CD8-positive, alpha-beta memory T cell (primary cell): ENCODE results near the gene LAMB2. TPM values are rescaled to one million over a fixed set of nuclear protein-coding genes. Genes with fewer than 3 reads are reported as not detected.

ENCODE experiments used
- CTCF ChIA-PET: fragments of 350-600 bp; sonication (Branson Sonifier 250); formaldehyde crosslinking; loops from one replicate; lab custom pipeline; 2021; ENCODE audit warnings: antibody characterized with exemption; lab: Charles Lee
- POLR2A ChIA-PET: fragments of 350-600 bp; sonication (Branson Sonifier 250); formaldehyde crosslinking; loops from one replicate; lab custom pipeline; 2021; ENCODE audit warnings: antibody characterized with exemption; lab: Charles Lee
- DNase-seq, 5 donors: peaks; one replicate each; pipeline versions ENCODE4 v3.0.0 to v3.0.0-alpha.2; 2020 to 2022; ENCODE audit warnings: mixed read lengths in 1 of 5
- H3K27ac ChIP-seq: one replicate; pipeline ENCODE4 v1.7.0; 2013; ENCODE audit warnings: low read depth, mild to moderate bottlenecking, low read length, moderate library complexity
- H3K27me3 ChIP-seq: 2 replicates; pipeline ENCODE4 v1.7.0; 2013; ENCODE audit warnings: low read length, mild to moderate bottlenecking; ENCODE audit not compliant: insufficient read depth, poor library complexity, severe bottlenecking
- H3K36me3 ChIP-seq: 2 replicates; pipeline ENCODE4 v1.7.0; 2013; ENCODE audit warnings: mild to moderate bottlenecking, low read length, moderate library complexity; ENCODE audit not compliant: insufficient read depth
- H3K4me1 ChIP-seq: 2 replicates; pipeline ENCODE4 v1.7.0; 2013; ENCODE audit warnings: mild to moderate bottlenecking, low read length, moderate library complexity; ENCODE audit not compliant: insufficient read depth
- H3K4me3 ChIP-seq: 2 replicates; pipeline ENCODE4 v1.7.0; 2013; ENCODE audit warnings: mild to moderate bottlenecking, low read length
- H3K9me3 ChIP-seq: 2 replicates; pipeline ENCODE4 v1.7.0; 2013; ENCODE audit warnings: mild to moderate bottlenecking, low read length
- H3K27ac Mint-ChIP-seq, 8 donors: one replicate each; pipeline ENCODE4 v1.8.0; 2020 to 2021; ENCODE audit warnings: mixed read lengths in 8 of 8, mild to moderate bottlenecking in 6 of 8, inconsistent platforms in 3 of 8, moderate library complexity in 3 of 8
- H3K27me3 Mint-ChIP-seq, 2 donors: one replicate each; pipeline ENCODE4 v1.8.0; 2020 to 2021; ENCODE audit warnings: mixed read lengths in 2 of 2, mild to moderate bottlenecking in 1 of 2, moderate library complexity in 1 of 2
- H3K36me3 Mint-ChIP-seq, 3 donors: one replicate each; pipeline ENCODE4 v1.8.0; 2020 to 2021; ENCODE audit warnings: mixed read lengths in 3 of 3, inconsistent platforms in 1 of 3, mild to moderate bottlenecking in 1 of 3
- H3K4me1 Mint-ChIP-seq, 3 donors: one replicate each; pipeline ENCODE4 v1.8.0; 2020 to 2021; ENCODE audit warnings: mixed read lengths in 3 of 3, inconsistent platforms in 1 of 3, mild to moderate bottlenecking in 1 of 3
- H3K4me3 Mint-ChIP-seq, 7 donors: one replicate each; pipeline ENCODE4 v1.8.0; 2020 to 2021; ENCODE audit warnings: mixed read lengths in 7 of 7, mild to moderate bottlenecking in 6 of 7, moderate library complexity in 4 of 7, inconsistent platforms in 2 of 7
- H3K9me3 Mint-ChIP-seq, 5 donors: one replicate each; pipeline ENCODE4 v1.8.0; 2020 to 2022; ENCODE audit warnings: mixed read lengths in 5 of 5, mild to moderate bottlenecking in 3 of 5, moderate library complexity in 2 of 5, inconsistent platforms in 1 of 5
- polyA plus RNA-seq: library from polyadenylated mRNA; unstranded; fragments of 300-500 nt; fragmentation: Illumina TruSeq; gene quantifications from one replicate; pipeline ENCODE4 v1.2.3, GENCODE V29; 2021
- total RNA-seq, 2 experiments: library from RNA; stranded (reverse); gene quantifications; one replicate each; pipeline ENCODE4 v1.2.3, GENCODE V29; 2021

The LAMB2 gene
- total and polyA plus RNA-seq, 3 experiments from 2014 or later: 0.58 to 0.77 TPM; not detected in 1

DNA sequence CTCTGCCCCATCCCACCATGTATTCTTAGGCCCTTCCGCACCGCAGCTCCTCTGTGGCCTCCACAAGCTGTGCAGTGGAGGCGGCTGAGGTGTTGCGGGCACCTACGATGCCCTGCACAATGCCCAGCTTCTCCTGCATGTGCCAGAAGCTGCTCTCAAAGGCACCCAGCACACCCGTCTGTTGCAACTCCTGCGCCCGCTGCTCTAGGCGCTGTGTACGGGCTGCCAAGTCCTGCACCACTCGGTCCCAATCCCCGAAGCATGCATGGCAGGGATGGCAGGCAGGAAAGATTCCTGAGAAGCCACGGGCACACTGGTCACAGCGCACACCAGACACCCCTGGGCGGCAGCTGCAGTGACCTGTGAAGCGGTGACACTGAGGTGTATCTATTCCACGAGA is 9.2 kb downstream of the LAMB2 start:
- no peaks in the 10 kb centered on the region for H3K27me3 ChIP-seq
- no peaks in the 10 kb centered on the region for H3K27me3 Mint-ChIP-seq
- peaks cover 12 to 27% (median 14%) of the 10 kb centered on the region in 3 donors for H3K4me1 Mint-ChIP-seq
- ChIA-PET POLR2A (interaction anchor here (1.2 kb wide), 1 partner anchor 30 kb away, joined by 4 read pairs; the partner anchor contains the start of gene QRICH1), CTCF (interaction anchor here (5.4 kb wide), 1 partner anchor 30 kb away, joined by 30 read pairs; the partner anchor contains the start of gene QRICH1)
- no peaks in the 10 kb centered on the region for H3K9me3 ChIP-seq
- DNase-seq: no peak
- no peak overlapping the region for H3K4me3 ChIP-seq
- no peak overlapping the region for H3K4me3 Mint-ChIP-seq
- peak overlapping the region in 2 of 8 donors; percentile 77 to 88 for H3K27ac Mint-ChIP-seq
- peaks cover 21% of the 10 kb centered on the region for H3K4me1 ChIP-seq
- H3K9me3 Mint-ChIP-seq: no peaks in the 10 kb centered on the region
- peaks cover 0 to 10% (median 0%) of the 10 kb centered on the region in 3 donors for H3K36me3 Mint-ChIP-seq
- H3K27ac ChIP-seq: no peak overlapping the region
- no peaks in the 10 kb centered on the region for H3K36me3 ChIP-seq

DNA sequence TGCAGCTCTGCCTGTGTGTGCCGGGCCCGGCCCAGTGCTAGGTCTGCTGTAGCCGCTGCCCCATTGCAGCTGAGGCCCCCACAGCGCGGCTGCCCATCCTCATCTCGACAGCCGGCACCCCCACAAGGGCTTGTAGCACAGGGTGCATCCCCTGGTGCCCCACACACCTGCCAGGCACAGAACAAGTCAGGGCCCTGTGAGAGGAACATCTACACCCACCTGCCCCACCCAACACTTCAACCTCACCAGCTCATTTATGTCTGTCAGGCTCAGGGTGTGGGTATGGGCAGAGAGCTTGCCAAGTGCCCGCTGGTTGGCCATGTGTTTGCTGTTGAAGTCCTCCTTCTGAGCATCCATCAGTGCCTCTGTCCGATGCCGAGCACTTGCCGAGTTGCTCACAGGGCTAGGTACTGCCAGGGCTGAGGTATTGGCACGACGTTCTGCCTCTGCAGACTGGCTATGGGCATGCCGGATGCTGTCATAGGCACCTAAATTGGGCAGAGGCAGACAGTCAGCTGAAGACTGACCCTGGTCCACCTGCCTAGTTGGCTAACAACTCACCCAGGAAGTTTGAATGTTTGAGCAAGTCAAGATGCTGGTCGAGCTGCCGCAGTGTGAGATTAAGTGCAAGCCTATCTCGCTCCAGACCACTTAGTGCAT is 9.8 kb downstream of the LAMB2 start:
- Histone ChIP-seq H3K36me3 (peaks cover 1% of the 10 kb centered on the region), H3K4me3 (no peak overlapping the region), H3K27me3 (no peaks in the 10 kb centered on the region), H3K27ac (no peak overlapping the region), H3K4me1 (peaks cover 21% of the 10 kb centered on the region), H3K9me3 (no peaks in the 10 kb centered on the region)
- Mint-ChIP-seq H3K27ac (peak overlapping the region in 3 of 8 donors; percentile 57 to 88 (median 77)), H3K9me3 (no peaks in the 10 kb centered on the region), H3K27me3 (no peaks in the 10 kb centered on the region), H3K36me3 (peaks cover 0 to 12% (median 0%) of the 10 kb centered on the region in 3 donors), H3K4me1 (peaks cover 13 to 28% (median 14%) of the 10 kb centered on the region in 3 donors), H3K4me3 (no peak overlapping the region)
- no peak for DNase-seq
- ChIA-PET POLR2A (interaction anchor here (1.2 kb wide), 1 partner anchor 29 kb away, joined by 4 read pairs; the partner anchor contains the start of gene QRICH1), CTCF (interaction anchor here (5.4 kb wide), 1 partner anchor 29 kb away, joined by 30 read pairs; the partner anchor contains the start of gene QRICH1)

DNA sequence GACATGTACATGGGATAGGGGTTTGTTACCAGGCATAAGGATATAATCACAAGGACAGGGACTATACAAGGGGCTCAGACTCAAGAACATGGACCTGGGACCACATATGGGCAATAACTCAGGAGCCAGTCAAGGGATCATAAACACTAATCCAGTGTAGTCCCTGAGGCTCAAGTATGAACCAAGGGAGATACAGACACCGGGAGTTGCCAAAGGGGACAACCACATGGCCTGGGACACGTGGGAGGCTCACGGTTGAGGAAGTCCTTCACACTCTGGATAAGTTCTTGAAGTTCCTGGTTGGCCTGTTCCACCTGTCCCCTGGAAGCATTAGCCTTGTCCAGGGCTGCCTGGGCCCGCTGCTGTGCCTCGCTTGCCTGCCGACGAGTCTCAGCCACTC is 10.4 kb downstream of the LAMB2 start:
- H3K4me3 ChIP-seq: no peak overlapping the region
- no peaks in the 10 kb centered on the region for H3K9me3 Mint-ChIP-seq
- CTCF ChIA-PET: interaction anchor here (5.4 kb wide), 1 partner anchor 29 kb away, joined by 30 read pairs; the partner anchor contains the start of gene QRICH1
- H3K36me3 Mint-ChIP-seq: peaks cover 0 to 17% (median 0%) of the 10 kb centered on the region in 3 donors
- H3K27ac ChIP-seq: no peak overlapping the region
- H3K4me1 ChIP-seq: peaks cover 21% of the 10 kb centered on the region
- H3K4me3 Mint-ChIP-seq: peak overlapping the region in 4 of 7 donors; percentile 13 to 88 (median 70)
- POLR2A ChIA-PET: no interaction called here
- peaks cover 7% of the 10 kb centered on the region for H3K36me3 ChIP-seq
- no peaks in the 10 kb centered on the region for H3K27me3 ChIP-seq
- no peak for DNase-seq
- H3K27ac Mint-ChIP-seq: peak overlapping the region; percentile 58 to 94 (median 88)
- H3K4me1 Mint-ChIP-seq: peaks cover 13 to 33% (median 17%) of the 10 kb centered on the region in 3 donors
- H3K27me3 Mint-ChIP-seq: no peaks in the 10 kb centered on the region
- no peaks in the 10 kb centered on the region for H3K9me3 ChIP-seq

DNA sequence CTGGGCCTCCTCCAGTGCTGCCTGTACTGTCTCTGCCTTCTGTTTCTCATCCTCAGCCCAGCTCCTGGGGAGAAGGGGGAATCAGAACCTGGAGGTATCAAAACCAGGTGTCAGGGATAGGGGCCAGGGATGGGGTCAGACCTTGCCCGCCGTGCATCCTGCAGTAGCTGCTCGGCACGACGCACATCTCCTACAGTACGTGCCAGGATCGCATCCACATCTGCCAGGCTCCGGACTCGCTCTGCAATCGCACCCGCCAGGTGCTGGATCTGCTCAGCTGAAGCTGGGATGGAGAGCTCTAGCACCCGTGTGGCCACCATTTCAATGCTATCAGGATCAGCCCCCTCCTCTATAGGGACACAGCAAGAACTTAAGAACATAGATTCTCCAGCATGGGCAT is 10.8 kb downstream of the LAMB2 start:
- POLR2A ChIA-PET: interaction anchor here (0.6 to 2.7 kb wide), 3 partner anchors 28 to 349 kb away, joined by 4 to 45 read pairs (median 4); partner anchors contain the start of gene QRICH1
- no peak for DNase-seq
- Histone ChIP-seq H3K27ac (no peak overlapping the region), H3K4me3 (no peak overlapping the region), H3K27me3 (no peaks in the 10 kb centered on the region), H3K4me1 (peaks cover 21% of the 10 kb centered on the region), H3K36me3 (peaks cover 11% of the 10 kb centered on the region), H3K9me3 (no peaks in the 10 kb centered on the region)
- H3K4me1 Mint-ChIP-seq: peaks cover 13 to 35% (median 17%) of the 10 kb centered on the region in 3 donors
- peak overlapping the region; percentile 58 to 94 (median 88) for H3K27ac Mint-ChIP-seq
- H3K4me3 Mint-ChIP-seq: peak overlapping the region; percentile 39 to 89 (median 85)
- no peaks in the 10 kb centered on the region for H3K9me3 Mint-ChIP-seq
- CTCF ChIA-PET: interaction anchor here (1.7 to 5.4 kb wide), 2 partner anchors 28 to 36 kb away, joined by 8 to 30 read pairs; partner anchors contain the start of gene QRICH1
- no peaks in the 10 kb centered on the region for H3K27me3 Mint-ChIP-seq
- H3K36me3 Mint-ChIP-seq: peaks cover 0 to 21% (median 0%) of the 10 kb centered on the region in 3 donors

DNA sequence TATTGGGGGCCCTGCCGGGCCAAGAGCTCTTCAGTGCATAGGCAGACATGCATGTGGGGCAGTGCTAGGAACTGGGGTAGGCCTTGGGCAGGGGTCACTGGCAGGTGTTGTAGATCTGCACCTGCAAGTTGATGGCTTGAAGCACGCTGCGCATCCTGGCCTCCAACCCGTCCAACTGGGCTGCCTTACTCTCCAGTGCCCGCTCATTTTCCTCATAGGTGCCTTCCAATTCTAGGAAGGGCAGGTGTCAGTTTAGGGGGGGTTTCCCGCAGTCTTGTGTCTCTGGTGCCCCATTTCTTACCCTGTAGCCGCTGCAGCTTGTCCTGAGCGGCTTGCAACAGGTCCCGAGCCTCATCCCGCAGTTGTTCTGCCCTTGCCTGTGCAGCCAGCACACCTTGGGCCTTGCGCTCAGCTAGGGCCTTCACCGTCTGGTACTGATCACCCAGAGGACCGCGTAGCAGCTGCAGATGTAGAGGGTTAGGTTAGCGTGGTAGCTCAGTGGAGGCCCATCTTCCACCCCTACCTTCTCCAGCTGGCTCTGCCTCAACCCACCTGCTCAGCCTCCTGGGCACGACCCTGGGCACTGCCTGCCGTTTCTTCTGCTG is 11.6 kb downstream of the LAMB2 start:
- POLR2A ChIA-PET: interaction anchor here (0.6 to 2.7 kb wide), 12 partner anchors 22 to 750 kb away, joined by 3 to 45 read pairs (median 5); partner anchors contain the start of genes IMPDH2, NDUFAF3, P4HTM and QRICH1
- Histone ChIP-seq H3K4me1 (peaks cover 21% of the 10 kb centered on the region), H3K27me3 (no peaks in the 10 kb centered on the region), H3K4me3 (peak overlapping the region; percentile 85), H3K9me3 (no peaks in the 10 kb centered on the region), H3K27ac (peak overlapping the region; percentile 92), H3K36me3 (peaks cover 19% of the 10 kb centered on the region)
- H3K27ac Mint-ChIP-seq: peak overlapping the region; percentile 88 to 97 (median 92)
- peaks cover 13 to 38% (median 17%) of the 10 kb centered on the region in 3 donors for H3K4me1 Mint-ChIP-seq
- peak in 1 of 5 donors; percentile 8 for DNase-seq
- no peaks in the 10 kb centered on the region for H3K27me3 Mint-ChIP-seq
- CTCF ChIA-PET: interaction anchor here (0.9 to 5.4 kb wide), 10 partner anchors 9 to 99 kb away, joined by 3 to 30 read pairs (median 4); partner anchors contain the start of genes KLHDC8B and QRICH1
- no peaks in the 10 kb centered on the region for H3K9me3 Mint-ChIP-seq
- H3K36me3 Mint-ChIP-seq: peaks cover 0 to 26% (median 3%) of the 10 kb centered on the region in 3 donors
- peak overlapping the region; percentile 85 to 91 (median 88) for H3K4me3 Mint-ChIP-seq

DNA sequence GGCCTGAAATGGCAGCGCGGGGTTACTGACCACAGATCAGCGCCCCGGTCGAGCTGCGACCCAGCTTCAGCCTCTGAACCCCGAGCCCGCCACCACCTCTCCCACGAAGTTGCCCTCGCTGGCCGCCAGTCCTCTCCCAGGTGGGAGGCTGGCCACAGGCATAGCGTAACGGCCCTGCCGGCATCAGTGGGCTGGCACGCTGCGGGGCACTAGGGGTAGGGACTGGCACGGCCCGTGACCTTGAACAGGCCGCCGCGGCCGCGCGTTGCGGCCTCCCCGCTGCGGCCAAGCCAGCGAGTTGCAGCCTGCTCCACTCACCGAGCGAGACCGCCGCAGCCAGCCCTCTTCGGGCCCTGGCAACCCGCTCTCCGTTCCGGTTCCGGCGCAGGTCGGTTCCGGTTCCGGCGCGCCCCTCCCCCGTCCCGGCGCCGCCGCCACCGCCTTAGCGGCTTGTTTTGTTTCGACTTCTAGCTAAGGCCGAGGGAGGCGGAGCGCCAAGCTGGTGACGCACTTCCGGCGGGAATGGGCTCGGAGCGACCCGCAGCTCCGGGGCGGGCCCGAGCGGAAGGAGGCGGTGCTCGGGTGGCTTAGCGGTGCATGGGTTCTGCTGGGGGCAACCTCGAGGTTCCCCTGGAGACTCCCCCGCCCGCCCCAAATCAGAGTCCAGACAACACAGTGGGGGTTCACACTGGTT is 12.3 kb downstream of the LAMB2 start, which contains the start of gene USP19:
USP19 (minus strand) TSS at position 386 of the 694 bp plus-strand sequence. CDS start 1,678 bp downstream, outside the sequence.
- H3K4me3 ChIP-seq: peak within 1 kb of the TSS; percentile 85
- peak; percentile 91 to 96 (median 95) for DNase-seq
- peaks cover 21% of the 10 kb centered on the region for H3K4me1 ChIP-seq
- Mint-ChIP-seq H3K4me1 (peaks cover 13 to 41% (median 17%) of the 10 kb centered on the region in 3 donors), H3K27me3 (no peaks in the 10 kb centered on the region), H3K9me3 (no peaks in the 10 kb centered on the region), H3K4me3 (peak within 1 kb of the TSS; percentile 85 to 91 (median 88)), H3K27ac (peak within 1 kb of the TSS; percentile 88 to 97 (median 92)), H3K36me3 (peaks cover 0 to 33% (median 6%) of the 10 kb centered on the region in 3 donors)
- H3K9me3 ChIP-seq: no peaks in the 10 kb centered on the region
- CTCF ChIA-PET: interaction anchor here (0.9 to 5.4 kb wide), 10 partner anchors 10 to 98 kb away, joined by 3 to 30 read pairs (median 4); partner anchors contain the start of genes KLHDC8B and QRICH1
- H3K36me3 ChIP-seq: peaks cover 25% of the 10 kb centered on the region
- H3K27ac ChIP-seq: peak within 1 kb of the TSS; percentile 92
- no peaks in the 10 kb centered on the region for H3K27me3 ChIP-seq
- POLR2A ChIA-PET: interaction anchor here (0.6 to 2.7 kb wide), 13 partner anchors 17 to 750 kb away, joined by 3 to 45 read pairs (median 4); partner anchors contain the start of genes IMPDH2, NDUFAF3, P4HTM and QARS1

DNA sequence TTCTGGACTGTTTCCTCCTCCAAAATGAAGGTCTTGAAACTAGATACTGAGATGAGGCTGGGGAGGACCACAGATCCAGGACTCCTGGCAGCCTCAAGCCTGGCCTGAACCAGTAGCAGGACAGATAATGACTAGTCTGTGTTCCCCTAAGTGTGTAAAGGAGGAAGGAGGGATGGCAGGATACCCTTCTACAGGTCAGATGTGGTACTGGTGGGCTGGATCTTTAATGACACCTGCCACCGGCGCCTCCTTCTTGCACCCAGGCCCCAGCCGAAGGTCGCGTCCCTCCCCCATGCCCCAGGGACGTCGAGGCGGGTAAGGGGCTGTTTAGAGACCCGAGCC is 12.8 kb downstream of the LAMB2 start:
- Histone ChIP-seq H3K4me3 (peak overlapping the region; percentile 85), H3K36me3 (peaks cover 31% of the 10 kb centered on the region), H3K4me1 (peaks cover 21% of the 10 kb centered on the region), H3K9me3 (no peaks in the 10 kb centered on the region), H3K27ac (peak overlapping the region; percentile 92), H3K27me3 (no peaks in the 10 kb centered on the region)
- DNase-seq: no peak
- ChIA-PET POLR2A (interaction anchor here (1.0 to 2.7 kb wide), 8 partner anchors 16 to 220 kb away, joined by 3 to 45 read pairs (median 8); partner anchors contain the start of genes IMPDH2, NDUFAF3, P4HTM and QARS1), CTCF (interaction anchor here (1.0 to 5.4 kb wide), 4 partner anchors 26 to 98 kb away, joined by 3 to 30 read pairs (median 4); partner anchors contain the start of gene QRICH1)
- Mint-ChIP-seq H3K36me3 (peaks cover 0 to 38% (median 6%) of the 10 kb centered on the region in 3 donors), H3K4me1 (peaks cover 13 to 41% (median 17%) of the 10 kb centered on the region in 3 donors), H3K4me3 (peak overlapping the region; percentile 85 to 91 (median 88)), H3K27ac (peak overlapping the region; percentile 88 to 97 (median 92)), H3K27me3 (no peaks in the 10 kb centered on the region), H3K9me3 (no peaks in the 10 kb centered on the region)
